Hematopoietic multipotent progenitor cell treated with erythropoietin and hydrocortisone succinate and interleukin-3 and kit ligand, for 8 days (in vitro differentiated cells): ENCODE measurements around the gene MTHFS.
A peak's percentile ranks its signal among the peaks of the same experiment; 100 is the strongest.

Source experiments
- DNase-seq: peaks from one replicate; pipeline ENCODE4 v3.0.0-alpha.2; 2015

MTHFS gene

DNA sequence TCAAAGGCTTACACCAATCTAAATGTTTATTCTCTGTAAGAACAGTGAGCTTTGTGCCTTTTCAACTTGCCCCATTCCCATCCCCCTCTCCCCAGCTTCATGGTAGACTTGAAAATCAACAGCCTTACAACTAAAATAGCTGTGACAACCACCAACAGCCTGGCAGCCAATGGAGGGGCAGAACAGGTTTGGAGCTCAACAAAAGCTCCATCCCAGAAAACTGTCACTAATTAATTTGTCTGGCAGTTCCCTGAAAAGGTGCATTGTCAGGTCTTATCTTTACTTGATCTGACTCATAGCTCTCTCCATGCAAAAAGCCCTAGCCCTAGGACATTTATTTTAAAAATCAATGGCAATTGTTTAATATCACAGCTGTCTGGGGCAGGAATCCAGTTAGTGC is 22.6 kb downstream of the MTHFS start:
- no peak for DNase-seq

DNA sequence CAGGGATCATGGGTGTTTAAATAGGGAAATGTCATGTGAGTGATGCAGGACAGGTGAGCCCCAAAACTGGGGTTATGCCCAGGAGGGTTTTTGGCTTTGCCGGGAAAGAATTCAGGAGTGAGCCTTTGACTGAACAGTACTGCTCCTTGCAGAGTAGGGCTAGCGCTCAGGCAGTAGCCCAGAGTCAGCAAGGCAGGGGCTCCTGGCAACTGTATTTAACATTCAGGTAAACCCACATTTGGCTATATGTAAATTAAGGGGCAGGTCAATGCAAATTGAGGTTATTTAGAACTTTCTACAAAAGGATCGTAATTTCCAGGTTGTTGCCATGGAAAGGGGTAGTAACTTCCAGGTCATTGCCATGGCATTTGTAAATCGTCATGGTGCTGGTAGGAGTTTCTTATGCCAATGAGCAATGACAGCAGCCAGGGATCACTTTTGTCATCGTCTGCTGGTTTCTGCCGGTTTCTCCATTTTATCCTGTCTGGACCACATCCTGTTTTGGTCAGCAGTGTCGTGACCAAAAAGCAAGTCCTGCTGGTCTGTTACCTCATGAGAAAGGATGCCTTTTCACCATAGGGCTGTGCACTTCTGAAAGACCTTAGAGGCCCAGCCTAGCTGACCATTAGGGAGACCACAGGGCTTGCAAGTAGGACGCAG is 24.3 kb downstream of the MTHFS start:
- DNase-seq: no peak

DNA sequence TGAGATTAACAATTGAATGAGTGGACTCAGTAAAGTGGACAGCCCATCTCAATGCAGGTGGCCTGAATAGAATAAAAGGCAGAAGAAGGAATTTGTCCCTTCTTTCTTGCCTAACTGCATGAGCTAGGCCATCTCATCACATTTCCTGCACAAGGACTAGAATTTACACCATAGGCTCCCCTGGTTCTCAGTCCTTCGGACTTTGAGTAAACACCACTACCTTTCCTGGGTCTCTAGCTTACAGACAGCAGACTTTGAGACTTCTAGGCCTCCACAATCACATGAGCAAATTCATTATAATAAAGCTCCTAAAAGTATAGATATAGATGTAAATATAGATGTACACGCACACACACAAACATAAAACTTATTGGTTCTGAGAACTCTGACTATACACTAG is 28.3 kb downstream of the MTHFS start:
- no peak for DNase-seq

- no peak for DNase-seq
These were observed 32.9 kb downstream of the MTHFS start for GRCh38 chr15:79863886-79864285.

GRCh38 chr15:79862191-79862590 is 34.6 kb downstream of the MTHFS start:
- no peak for DNase-seq

DNA sequence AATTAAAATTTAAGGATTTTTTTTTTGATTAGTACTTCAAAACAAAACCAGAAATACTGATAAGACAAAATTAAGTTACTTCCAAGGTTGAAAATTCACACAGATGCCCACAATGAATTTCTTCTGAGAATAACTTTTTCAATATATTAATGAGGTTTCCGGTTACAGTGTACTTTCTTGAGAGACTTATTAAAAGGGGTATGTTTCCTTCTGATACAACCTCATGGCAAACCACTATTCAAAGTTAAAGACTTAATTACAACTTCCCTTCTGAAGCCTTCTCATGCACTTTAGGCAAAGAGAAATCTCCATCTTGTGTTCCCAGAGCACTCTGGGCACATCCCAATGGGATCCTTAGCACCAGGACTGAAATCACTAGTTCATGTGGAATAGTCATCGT is 36.2 kb downstream of the MTHFS start:
- DNase-seq: no peak

DNA sequence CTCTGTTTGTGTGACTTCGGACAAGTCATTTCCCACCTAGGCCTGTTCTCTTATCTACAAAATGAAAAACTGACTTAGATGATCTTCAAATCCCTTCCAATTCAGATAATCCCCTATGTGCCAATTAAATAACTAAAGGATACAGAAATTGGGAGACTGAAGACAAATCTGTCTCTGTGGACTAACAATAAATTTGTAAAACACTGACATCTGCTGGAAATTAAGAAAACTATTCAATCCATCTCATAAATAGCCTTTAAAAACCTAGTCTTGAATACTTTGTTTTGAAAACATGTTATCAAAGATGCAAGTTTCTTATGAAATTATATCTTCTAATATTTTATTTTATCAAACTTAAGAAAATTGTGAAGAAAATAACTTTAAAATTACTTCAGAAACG is 38.3 kb downstream of the MTHFS start:
- DNase-seq: peak; percentile 26

DNA sequence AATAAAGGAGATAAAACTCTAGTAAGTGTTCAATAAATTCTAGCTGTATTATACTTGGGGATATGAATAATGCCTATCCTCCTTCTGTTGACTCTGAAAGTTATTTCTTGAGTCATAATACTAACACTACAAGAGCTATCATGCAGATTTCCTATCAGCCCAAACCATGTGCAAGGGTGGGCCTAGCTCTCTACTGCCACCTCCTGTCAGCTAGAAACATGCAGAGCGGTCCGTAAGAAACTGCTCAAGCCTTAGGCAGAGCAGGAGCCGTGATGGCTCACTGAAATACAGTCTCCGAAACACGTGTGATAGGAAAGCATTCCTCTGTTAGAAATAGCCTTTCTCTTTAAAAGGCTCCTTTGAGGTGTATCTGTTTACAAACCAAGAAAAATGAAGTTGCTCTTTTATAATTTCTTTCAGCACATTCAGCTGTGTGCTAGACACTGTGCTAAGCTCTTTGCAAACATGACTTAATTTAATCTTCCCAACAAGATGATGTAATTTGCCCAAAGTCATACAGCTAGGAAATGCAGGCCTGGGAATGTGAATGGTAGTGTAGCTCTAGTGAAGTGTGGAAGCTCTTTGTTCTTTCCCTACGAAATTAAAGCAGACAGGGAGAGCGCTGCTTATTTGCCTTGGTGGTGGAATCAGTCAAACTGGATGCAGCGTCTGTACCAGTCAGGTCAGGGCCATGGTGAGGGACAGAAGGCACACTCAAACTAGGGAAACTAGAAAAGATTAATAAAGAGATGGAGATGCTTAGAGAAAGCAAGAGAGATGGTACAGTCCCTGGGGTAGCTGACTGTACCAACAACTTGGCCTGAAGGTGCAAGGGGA is 43.1 kb downstream of the MTHFS start:
- DNase-seq: peak; percentile 90

GRCh38 chr15:79849789-79850188 is 47.0 kb downstream of the MTHFS start:
- peak; percentile 55 for DNase-seq

GRCh38 chr15:79846539-79846938 is 50.3 kb downstream of the MTHFS start:
- DNase-seq: no peak

DNA sequence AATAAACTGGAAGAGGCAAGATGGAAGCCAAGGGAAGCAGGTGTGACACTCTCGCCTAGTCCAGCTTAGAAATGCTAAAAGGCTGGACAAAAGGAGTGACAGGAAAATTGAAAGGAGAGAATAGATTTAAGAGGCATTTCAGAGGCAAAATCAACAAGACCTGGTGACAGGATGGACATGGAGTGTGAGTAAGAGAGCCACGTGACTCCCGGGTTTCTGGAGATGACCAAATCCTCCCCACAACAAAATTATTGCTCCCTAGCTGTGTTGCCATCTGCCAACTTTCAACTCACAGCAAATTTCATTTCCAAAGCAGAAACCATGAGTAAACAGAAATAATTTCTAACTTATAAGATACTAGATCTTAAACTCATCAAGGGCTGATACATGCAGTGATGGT is 52.6 kb downstream of the MTHFS start:
- no peak for DNase-seq

- no peak for DNase-seq
These were observed 59.0 kb downstream of the MTHFS start for GRCh38 chr15:79837846-79838245.

GRCh38 chr15:79834495-79834894 is 62.3 kb downstream of the MTHFS start:
- DNase-seq: no peak

DNA sequence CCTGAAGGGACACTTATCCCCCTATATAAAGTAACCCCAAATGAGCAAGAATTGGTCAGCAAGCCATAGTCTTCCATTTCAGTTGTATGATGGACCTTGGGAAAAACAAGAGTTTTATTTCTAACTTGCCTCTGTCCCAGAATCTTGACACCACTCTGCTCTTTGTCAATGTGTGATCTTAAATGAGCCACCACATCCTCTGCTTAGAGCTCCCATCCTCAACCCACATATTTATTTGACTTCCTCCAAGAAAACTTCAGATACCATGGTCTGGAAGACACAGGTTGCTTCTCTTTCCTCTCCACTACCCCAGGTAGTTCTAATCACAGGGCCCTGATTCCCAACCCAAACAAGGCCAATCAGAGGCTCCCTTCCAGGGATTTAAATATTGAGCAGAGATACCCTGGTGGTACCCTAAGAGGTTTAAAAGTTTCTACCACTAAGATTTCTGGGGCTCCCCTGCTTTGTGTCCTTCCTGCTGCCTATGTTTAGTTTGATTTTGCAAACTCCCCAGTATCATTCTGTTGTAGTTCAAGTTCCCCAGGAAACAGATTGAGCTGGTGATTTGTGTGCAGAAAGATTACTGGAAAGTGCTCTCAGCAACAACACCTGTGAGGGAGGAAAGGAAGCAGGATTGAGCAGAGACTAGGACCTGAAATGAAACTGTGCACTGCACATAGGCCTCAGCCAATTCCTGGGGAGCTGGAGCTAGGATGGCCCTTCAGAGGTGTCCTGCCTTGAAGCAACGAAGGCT is 64.3 kb downstream of the MTHFS start:
- DNase-seq: no peak

- no peak for DNase-seq
These were observed 65.2 kb downstream of the MTHFS start for GRCh38 chr15:79831604-79832003.

- DNase-seq: no peak
These were observed 66.9 kb downstream of the MTHFS start for GRCh38 chr15:79829950-79830349.

DNA sequence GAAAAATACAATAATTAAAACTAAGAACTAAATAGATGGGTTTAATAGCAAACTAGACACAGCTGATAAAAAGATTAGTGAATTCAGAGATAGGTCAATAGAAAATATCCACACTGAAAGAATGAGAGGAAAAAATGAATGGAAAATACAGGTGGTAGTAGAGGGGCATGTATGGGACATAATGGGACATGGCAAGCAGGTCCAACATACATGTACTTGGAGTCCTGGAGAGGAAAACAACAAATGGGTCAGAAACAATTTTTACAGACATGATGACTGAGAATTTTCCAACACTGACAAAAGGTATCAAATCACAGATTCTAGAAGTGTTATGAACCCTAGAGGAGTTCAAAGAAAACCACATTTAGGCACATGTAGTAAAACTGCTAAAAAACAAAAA is 68.4 kb downstream of the MTHFS start:
- DNase-seq: no peak

- DNase-seq: no peak
These were observed 70.0 kb downstream of the MTHFS start for GRCh38 chr15:79826800-79827199.

- DNase-seq: no peak
These were observed 72.6 kb downstream of the MTHFS start for GRCh38 chr15:79824136-79824701.

GRCh38 chr15:79820820-79821219 is 76.0 kb downstream of the MTHFS start:
- peak; percentile 66 for DNase-seq

DNA sequence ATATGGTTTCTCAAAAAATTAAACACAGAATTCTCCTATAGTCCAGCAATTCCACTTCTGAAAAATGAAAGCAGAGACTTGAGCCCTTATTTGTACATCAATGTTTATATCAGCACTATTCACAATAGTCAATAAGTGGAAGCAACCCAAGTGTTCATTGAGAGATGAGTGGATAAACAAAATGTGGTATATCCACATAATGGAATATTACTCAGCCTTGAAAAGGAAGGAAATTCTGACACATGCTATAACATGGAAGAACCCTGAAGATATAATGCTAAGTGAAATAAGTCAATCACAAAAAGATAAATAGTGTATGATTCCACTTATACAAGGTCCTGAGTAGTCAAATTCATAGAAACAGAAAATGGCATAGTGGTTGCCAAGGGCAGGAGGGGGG is 76.6 kb downstream of the MTHFS start:
- no peak for DNase-seq

GRCh38 chr15:79816571-79816970 is 80.2 kb downstream of the MTHFS start:
- DNase-seq: peak; percentile 92

GRCh38 chr15:79815468-79815867 is 81.3 kb downstream of the MTHFS start:
- no peak for DNase-seq

GRCh38 chr15:79812541-79812940 is 84.3 kb downstream of the MTHFS start:
- DNase-seq: no peak
